ENCODE results near the gene PGAP6.
A peak's percentile ranks its signal among the peaks of the same experiment; 100 is the strongest.
"Not testable (repeated sequence)": the region's sequence is repeated elsewhere in the genome, so short reads cannot be mapped to it uniquely, and the experiment has no call there.

Gene PGAP6

DNA sequence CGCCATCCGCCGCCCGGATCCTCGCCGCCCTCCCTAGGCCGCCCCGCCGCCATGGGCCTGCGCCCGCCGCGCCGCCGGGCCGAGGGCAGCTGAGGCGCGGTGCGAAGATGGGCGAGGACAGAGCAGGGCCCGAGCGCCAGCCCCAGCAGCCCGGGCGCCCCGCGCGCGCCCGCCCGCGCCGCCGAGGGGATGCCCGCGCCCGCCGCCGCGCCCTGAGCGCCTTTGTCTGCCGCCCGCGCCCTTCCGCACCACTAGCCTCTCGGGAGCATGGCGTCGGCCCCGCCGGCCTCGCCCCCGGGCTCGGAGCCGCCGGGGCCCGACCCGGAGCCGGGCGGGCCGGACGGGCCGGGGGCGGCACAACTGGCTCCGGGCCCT, 43.9 kb upstream of the PGAP6 start:
- no peak for DNase-seq (ENCODE audit: low read depth)
- H3K4me3 ChIP-seq (ENCODE audit: control insufficient read depth, low read depth, low read length), result peak overlapping the region; percentile 74
- TF ChIP-seq, protein P1, sequence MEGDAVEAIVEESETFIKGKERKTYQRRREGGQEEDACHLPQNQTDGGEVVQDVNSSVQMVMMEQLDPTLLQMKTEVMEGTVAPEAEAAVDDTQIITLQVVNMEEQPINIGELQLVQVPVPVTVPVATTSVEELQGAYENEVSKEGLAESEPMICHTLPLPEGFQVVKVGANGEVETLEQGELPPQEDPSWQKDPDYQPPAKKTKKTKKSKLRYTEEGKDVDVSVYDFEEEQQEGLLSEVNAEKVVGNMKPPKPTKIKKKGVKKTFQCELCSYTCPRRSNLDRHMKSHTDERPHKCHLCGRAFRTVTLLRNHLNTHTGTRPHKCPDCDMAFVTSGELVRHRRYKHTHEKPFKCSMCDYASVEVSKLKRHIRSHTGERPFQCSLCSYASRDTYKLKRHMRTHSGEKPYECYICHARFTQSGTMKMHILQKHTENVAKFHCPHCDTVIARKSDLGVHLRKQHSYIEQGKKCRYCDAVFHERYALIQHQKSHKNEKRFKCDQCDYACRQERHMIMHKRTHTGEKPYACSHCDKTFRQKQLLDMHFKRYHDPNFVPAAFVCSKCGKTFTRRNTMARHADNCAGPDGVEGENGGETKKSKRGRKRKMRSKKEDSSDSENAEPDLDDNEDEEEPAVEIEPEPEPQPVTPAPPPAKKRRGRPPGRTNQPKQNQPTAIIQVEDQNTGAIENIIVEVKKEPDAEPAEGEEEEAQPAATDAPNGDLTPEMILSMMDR (IDR thresholded peaks at IDR 0.05; ENCODE audit: control insufficient read depth, insufficient read depth, low read depth, low read length, missing control alignments), result no peak

DNA sequence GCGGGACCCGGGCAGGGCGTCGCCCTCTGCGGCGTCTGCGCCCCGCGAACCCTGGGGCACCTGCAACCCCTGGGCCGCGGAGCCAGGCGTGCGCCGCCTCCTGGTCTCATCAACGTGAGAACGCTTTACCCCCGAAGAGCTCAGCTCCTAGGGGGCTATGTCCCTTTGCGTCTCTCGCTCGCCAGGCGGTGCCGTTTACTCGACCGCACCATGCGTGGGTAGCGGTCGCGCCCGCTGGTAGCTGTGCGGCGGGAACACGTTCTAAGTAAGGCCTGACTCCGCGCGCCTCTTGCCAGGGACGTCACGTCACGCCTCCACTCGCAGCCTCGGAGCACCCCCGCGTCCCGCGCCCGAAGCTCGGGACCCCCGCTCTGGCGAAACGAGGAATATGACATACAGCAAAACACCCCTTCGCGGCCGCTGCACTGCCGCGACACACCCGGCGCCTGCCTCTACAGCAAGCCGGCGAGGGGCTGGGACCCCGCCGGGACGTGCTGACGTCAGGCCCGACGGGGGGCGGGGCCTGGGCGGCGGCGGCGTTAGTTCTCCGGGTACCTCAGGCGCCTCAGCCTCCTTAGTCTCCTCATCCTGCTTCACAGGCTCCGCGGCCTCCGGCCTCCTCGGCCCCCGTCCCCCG, 43.4 kb upstream of the PGAP6 start, which contains the start of gene RAB11FIP3:
TSS of gene RAB11FIP3 (plus strand) at position 568 of the 637 bp plus-strand sequence. CDS start 358 bp downstream, outside the sequence.
- DNase-seq (ENCODE audit: low read depth), result no peak
- TF ChIP-seq, protein P1 (IDR thresholded peaks at IDR 0.05; ENCODE audit: control insufficient read depth, insufficient read depth, low read depth, low read length, missing control alignments), result no peak
- peak within 1 kb of the TSS; percentile 74 for H3K4me3 ChIP-seq (ENCODE audit: control insufficient read depth, low read depth, low read length)

DNA sequence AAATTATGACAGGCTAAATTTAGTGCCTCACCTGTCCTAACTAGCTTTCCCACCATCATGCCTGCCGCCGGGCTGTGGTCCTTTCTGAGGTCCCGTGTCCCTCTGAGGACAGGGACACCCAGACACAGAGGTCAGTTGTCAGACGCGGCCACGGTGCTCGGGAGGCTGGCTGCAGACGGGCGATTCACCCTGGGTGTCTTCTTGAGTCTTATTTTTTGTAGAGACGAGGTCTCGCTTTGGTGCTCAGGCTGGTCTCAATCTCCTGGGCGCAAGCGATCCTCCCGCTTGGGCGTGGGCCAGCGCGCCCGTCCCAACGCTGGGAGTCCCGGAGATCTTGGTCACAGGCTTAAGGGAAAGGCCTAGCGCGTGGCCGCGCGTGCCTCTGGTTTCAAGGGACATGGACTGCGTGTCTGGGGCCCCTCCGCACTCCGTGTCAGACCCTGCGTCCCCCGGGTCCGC, 42.9 kb upstream of the PGAP6 start:
- peak overlapping the region; percentile 74 for H3K4me3 ChIP-seq (ENCODE audit: control insufficient read depth, low read depth, low read length)
- DNase-seq (ENCODE audit: low read depth), result no peak
- TF ChIP-seq, protein P1 (IDR thresholded peaks at IDR 0.05; ENCODE audit: control insufficient read depth, insufficient read depth, low read depth, low read length, missing control alignments), result no peak

DNA sequence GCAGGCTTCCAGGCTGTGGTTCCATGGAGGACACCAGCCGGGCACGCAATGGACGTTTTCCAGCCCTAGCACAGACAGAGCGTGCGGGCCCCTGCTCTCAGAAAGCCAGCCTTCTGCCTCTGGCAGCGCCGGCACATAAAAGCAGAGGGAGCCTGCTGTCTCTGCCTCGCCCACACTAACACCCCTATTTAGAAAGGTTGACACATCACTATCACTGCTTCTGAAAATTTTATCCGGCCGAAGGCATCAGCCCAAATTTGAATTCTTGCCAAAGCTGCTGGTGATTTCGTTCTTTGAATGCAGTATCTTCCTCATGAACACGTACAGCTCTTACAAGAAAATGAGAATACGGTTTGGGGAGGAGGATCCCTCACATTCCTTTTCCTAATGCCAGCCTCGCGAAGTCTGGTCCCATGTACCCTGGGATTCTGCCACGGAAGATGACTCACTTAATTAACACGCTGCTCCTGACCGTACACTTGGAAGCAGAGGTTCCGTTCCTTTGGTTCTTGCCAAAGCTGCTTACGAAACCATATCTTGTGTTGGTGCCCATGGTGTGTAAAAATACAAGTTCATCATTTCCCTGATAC, 42.4 kb upstream of the PGAP6 start:
- TF ChIP-seq, protein P1 (IDR thresholded peaks at IDR 0.05; ENCODE audit: control insufficient read depth, insufficient read depth, low read depth, low read length, missing control alignments), result no peak
- peak; percentile 99 for DNase-seq (ENCODE audit: low read depth)
- H3K4me3 ChIP-seq (ENCODE audit: control insufficient read depth, low read depth, low read length), result peak overlapping the region; percentile 35

DNA sequence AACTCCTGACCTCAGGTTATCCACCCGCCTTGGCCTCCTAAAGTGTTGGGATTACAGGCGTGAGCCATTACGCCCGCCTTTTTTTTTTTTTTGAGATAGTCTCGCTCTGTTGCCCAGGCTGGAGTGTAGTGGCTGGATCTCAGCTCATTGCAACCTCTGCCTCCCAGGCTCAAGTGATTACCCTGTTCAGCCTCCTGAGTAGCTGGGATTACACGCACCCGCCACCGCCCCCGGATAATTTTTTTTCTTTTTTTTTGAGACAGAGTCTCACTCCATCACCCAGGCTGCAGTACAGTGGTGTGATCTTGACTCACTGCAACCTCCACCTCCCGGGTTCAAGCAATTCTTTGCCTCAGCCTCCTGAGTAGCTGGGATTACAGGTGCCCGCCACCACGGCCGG, 40.4 kb upstream of the PGAP6 start:
- not testable (repeated sequence) for DNase-seq (ENCODE audit: low read depth); H3K4me3 ChIP-seq (ENCODE audit: control insufficient read depth, low read depth, low read length)

DNA sequence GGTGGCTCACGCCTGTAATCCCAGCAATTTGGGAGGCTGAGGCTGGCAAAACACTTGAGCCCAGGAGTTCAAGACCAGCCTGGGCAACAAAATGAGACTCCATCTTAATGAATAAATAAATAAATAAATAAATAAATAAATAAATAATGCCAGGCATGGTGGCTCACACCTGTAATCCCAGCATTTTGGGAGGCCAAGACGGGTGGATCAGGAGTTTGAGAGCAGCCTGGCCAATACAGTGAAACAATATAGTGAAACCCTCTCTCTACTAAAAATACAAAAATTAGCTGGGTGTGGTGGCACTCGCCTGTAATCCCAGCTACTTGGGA, 33.4 kb upstream of the PGAP6 start:
- not testable (repeated sequence) for H3K4me3 ChIP-seq (ENCODE audit: control insufficient read depth, low read depth, low read length); DNase-seq (ENCODE audit: low read depth)

DNA sequence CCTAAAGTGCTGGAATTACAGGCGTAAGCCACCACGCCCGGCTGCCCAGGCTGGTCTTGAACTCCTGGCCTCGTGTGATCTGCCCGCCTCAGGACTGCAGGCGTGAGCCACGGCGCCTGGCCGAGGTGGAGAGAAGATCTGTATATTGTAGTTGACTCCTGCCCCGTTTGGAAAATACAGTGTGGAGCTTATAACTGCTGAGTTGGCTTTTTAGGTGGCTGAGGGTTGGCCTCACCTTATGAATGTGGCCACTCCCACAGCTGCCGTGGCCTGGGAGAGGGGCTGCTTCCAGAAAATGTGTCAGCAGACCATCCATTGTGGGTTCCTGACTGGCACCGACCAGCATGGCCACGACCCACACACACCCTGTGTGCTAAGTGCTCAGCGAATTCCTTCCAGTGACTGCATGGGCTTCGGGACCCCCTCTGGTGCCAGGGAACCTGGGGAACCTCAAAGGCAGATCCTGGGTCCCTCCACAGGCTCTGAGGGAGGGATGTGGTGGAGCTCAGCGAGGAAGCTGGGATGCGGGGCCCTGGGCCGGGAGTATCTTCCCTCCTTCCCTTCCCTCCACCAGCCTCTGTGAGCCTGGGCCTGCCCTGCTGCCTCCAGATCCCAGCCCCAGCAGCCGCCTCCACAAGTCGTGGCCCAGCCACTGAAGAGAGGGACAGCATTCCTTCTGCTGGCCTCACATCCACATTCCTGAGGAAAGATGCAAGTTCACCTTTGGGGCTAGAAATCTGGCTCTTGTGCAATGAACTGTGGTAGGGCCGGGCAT, 32.8 kb upstream of the PGAP6 start:
- no peak for DNase-seq (ENCODE audit: low read depth)
- H3K4me3 ChIP-seq (ENCODE audit: control insufficient read depth, low read depth, low read length), result no peak overlapping the region
- TF ChIP-seq, protein P1 (IDR thresholded peaks at IDR 0.05; ENCODE audit: control insufficient read depth, insufficient read depth, low read depth, low read length, missing control alignments), result no peak
